Measurements from ENCODE around the gene KRTAP16-1.

Gene KRTAP16-1

GRCh38 chr17:41328207-41328606, 19.1 kb upstream of the KRTAP16-1 start:
- no peak for DNase-seq

- no peak for DNase-seq
These were observed 18.5 kb upstream of the KRTAP16-1 start for GRCh38 chr17:41327411-41328120.

DNA sequence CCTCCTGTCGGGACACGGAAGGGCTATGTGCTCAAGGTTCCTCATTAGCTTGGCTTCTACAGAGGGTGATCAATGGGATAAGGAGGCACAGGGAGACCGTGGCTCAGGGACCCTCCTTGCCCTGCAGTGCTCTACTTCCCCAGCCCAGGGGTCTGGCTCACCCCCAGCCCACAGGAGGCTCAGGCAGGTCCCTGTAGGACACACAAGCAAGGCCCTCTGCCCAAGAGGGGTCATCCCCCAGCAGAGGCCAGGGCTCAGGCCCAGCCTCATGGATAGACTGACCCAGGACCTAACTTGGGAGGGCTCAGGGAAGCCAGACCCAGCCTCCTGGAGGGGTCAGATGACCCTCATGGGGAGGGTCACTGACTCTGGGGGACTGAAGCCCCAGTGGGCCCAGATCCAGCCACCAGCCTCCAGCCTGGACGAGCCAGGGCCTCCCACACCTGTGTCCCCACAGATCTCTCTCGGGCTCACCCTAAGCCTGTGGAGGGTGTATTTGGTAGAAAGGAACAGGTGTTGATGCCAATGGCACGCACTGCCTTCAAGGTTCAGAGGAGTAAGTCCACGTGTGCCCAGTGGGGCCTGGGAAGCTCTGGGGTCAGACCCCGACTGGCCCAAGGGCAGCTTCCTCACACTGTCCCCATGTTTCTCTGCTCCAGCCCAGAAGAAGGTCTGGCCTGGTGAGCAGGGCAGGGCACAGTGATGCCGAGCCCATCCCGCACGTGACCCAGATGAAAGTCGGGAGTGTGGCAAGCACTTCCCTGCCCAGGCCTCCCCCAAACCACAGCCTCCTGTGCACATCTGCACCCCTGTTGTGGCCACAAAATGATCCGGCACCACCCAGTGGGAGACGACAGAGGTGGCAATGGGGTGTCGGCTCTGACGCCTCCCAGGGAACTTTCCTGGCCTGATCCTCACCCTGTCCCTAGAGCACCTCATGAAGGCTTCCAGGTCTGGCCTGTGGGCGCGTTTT, 17.4 kb upstream of the KRTAP16-1 start:
- DNase-seq: no peak

DNA sequence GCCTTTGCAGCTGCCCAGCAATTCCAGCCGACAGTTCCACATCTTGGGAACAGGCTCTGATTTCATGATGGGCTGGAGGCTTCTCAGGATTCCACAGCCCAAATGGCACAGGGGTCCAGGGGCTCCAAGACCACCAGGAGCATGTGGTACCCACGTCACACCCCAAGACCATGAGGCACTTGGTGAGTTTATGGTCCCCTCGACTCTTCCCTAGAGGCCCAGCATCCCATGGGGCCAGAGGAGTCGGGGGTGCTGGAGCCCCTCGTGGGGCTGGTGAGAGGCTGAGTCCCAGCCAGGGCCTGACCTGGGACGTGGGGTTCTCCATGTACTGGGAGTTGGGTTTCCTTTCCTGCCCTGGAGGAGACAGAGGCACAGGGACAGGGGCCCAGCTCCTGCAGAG, 16.5 kb upstream of the KRTAP16-1 start:
- no peak for DNase-seq

GRCh38 chr17:41325126-41325525, 16.0 kb upstream of the KRTAP16-1 start:
- DNase-seq: no peak

- DNase-seq: no peak
These were observed 15.3 kb upstream of the KRTAP16-1 start for GRCh38 chr17:41324180-41325075.

DNA sequence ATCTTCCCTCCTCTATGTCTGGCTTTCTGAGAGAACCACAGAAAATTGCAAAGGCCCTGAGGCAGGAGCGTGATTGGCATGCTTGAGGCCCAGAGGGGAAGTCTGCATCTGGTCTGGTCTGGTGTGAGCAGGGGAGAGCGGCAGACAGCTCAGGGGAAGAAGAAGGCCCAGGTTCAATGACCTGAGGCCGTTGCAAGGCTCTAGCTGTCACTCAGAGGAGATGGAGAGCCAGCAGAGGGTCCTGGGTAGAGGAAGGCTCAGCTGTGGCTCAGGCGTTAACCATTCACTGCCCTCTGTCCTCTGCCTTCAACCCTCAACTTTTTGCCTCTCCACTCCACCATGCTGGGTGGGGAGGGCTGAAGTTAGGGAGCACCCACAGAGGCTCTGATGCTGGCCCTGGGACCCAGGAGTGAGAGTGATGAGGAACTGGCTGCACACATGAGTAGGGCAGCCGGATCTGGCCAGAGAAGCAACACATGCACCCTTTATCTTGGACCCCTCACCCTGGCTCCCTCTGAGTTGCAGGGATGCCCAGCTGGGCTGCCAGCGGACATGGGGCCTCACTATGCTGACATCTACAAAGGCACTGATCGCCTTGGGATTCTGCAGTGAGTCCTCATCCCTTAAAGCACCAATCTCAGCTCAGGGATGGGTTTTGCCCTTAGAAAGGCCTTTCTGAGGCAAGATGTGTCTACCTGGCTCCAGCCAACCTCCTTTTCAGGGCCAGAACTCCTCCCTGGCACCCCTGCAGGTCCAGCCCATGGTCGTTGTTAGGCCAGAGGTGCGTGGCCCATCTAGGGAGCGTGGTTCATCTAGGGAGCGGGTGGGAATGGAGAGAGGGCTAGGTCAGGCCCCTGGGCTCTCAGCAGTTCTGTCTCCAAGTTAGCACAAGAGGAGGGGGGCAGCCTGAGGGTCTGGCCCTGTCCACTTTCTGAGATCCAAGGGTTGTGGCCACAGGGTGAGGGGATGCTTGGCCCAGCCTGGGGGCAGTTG, 14.1 kb upstream of the KRTAP16-1 start:
- no peak for DNase-seq

GRCh38 chr17:41322094-41322902, 13.2 kb upstream of the KRTAP16-1 start:
- peak; percentile 62 for DNase-seq

GRCh38 chr17:41318231-41318630, 9.1 kb upstream of the KRTAP16-1 start:
- DNase-seq: no peak

- no peak for DNase-seq
These were observed 6.8 kb upstream of the KRTAP16-1 start for GRCh38 chr17:41315814-41316445.

DNA sequence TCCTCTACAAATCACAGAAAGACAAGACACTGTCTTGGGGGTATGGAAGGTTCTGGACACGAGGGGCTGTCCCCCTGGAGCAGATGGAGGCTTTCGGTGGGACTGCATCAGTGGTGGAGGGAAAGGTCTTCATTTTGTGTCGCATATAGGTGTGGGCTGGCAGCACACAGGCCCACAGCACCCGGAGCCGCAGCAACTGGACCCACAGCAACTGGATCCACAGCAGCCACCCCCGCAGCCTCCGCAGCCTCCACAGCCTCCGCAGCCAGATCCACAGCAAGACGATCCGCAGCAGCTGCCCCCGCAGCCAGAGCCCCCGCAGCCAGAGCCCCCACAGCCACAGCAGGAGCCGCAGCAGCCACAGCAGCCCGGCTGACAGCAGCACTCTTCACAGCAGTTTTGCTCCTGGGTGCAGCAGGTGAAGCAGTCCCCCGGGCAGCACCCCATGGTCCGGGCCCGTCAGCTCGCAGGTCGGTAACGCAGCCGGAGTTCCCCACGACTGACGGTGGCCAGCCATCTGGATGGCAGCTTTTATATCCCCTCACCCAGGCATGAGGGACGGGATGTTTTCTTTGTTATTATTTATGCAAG, 6.2 kb upstream of the KRTAP16-1 start, which contains the start of gene KRTAP17-1:
Gene KRTAP17-1 (minus strand): TSS at position 507 of the 591 bp plus-strand sequence. CDS start 60 bp downstream, at position 447.
- no peak for DNase-seq

DNA sequence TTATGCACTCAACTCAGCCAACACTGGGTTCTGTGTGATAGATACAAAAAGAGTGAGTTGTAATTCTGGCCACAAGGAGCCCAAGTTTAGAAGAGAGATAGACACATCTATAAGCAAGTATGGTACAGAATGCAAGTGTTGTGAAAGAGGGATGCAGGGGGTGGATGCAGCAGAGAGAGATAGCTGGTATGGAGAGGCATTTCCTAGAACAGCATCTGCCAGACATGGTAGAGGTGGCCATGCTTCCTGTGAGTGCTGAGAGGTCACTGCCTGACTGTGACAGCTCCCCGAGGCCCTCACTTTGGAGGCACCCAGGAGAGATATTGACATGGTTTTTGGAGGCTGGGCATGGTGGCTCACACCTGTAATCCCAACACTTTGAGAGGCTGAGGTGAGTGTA, 2.0 kb upstream of the KRTAP16-1 start:
- no peak for DNase-seq

- DNase-seq: no peak
These were observed 725 bp downstream of the KRTAP16-1 start for GRCh38 chr17:41308251-41308917.

DNA sequence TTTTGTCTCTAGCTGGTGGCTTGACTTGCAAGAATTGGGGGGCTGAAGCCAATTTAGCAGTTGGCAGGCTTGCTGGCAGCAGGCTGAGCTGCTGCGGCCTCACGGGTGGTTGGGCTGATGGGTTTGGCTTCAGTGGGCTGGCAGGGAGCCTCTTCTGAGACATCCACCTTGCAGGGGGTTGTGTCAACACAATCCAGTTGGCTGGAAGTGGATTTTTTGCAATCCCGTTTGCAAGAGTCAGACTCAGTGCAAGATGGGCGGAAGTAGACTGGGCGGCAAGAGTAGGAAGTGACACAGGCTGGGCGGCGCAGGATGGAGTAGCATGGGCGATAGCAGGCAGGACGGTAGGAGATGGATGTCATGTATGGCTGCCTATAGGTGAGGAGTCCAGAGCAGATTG, 1.5 kb downstream of the KRTAP16-1 start:
- no peak for DNase-seq

DNA sequence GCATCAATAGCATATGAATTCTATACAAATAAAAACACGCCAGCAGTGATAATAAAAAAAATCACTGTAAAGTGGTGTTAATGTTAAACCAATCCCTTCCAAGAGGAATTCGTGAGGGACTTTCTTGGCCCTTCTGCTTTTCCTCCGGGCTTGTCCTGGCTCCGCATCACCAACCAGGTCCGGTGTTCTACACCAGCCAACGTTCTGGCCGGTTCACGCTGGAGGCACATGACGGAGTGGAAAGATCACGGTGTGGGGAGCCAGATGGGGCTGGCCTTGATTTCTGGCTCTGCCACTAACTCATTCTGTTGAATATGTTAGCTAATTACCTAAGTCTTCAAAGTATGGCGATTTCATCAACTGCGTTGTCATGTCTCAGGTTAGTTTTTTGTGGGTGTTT, 5.0 kb downstream of the KRTAP16-1 start:
- no peak for DNase-seq

DNA sequence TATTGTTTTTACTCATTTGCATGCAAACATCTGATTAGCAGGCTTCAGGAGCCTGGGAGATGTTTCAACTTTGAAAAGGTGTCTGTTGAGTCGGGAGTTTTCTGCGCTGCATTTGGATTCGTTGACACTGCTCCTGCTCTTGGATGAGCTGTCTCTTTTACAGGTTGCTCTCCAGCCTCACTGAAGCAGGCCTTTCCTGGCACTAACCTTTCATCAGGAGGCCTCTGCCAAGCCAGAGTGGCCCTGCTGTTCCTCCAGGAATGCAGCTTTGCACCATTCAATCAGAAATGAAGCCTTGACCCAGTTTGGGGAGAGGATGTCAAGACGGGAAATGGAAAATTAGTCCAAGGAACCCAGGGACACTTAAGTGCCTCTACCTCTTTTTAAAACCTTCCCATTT, 6.1 kb downstream of the KRTAP16-1 start:
- DNase-seq: no peak

- DNase-seq: no peak
These were observed 6.9 kb downstream of the KRTAP16-1 start, which contains the start of gene KRTAP29-1 for GRCh38 chr17:41301916-41302901. KRTAP29-1 (minus strand) TSS chr17:41302851; CDS start chr17:41302851, 0 bp downstream.

Data from eye (tissue), 1 donor.